HepG2 (cell line): ENCODE results near the gene FSD2. TPM values are rescaled to one million over a fixed set of nuclear protein-coding genes. Genes with fewer than 3 reads are reported as not detected.

ENCODE experiments used
- ATAC-seq: fragments of 200-7000 bp; cut with Tn5 transposase; 3 replicates; pipeline ENCODE4 v1.9.1; 2020; ENCODE audit warnings: mild to moderate bottlenecking, moderate library complexity
- BruUV-seq: library from RNA; stranded (reverse); fragments of 400-500 nt; replicated peaks from 2 replicates; lab custom pipeline; 2021; lab: Mats Ljungman, UMichigan
- CTCF ChIA-PET: fragments of 300-600 bp; formaldehyde crosslinking; extraction: SDS; loops from one replicate; lab custom pipeline; 2021; ENCODE audit warnings: low total read pairs, inconsistent platforms, low intra/inter-chr PET ratio; lab: Yijun Ruan, JAX
- POLR2A ChIA-PET: fragments of 350-600 bp; sonication (Branson Sonifier 250); formaldehyde crosslinking; loops from one replicate; lab custom pipeline; 2020; ENCODE audit warnings: antibody characterized with exemption, inconsistent platforms; lab: Yijun Ruan, JAX
- DNase-seq: peaks from one replicate; pipeline ENCODE4 v3.0.0-alpha.2; 2015; ENCODE audit warnings: low spot score
- FAIRE-seq: peaks from 3 replicates; lab custom pipeline; 2011; peaks lifted over from hg19 to GRCh38; lab: Jason Lieb, UNC
- H2AFZ ChIP-seq: one replicate; pipeline ENCODE4 v1.6.1; 2011; ENCODE audit warnings: low read length, inconsistent platforms
- H3K27ac ChIP-seq: fragments of 300-600 bp; 3 replicates; pipeline ENCODE4 v1.8.0; 2011; ENCODE audit warnings: mixed run types, mild to moderate bottlenecking, mixed read lengths, low read length, inconsistent platforms; ENCODE audit not compliant: insufficient read depth; ENCODE audit errors: extremely low read length
- H3K27me3 ChIP-seq, 2 experiments: fragments of 200-600 bp in 1 of 2; 2 replicates in 1 of 2; 3 replicates in 1 of 2; pipeline versions ENCODE4 v1.6.0 to v1.8.0; 2011; ENCODE audit warnings: low read length in 2 of 2, mild to moderate bottlenecking in 2 of 2, moderate library complexity in 2 of 2, inconsistent platforms in 1 of 2; ENCODE audit not compliant: insufficient read depth in 2 of 2, control insufficient read depth in 1 of 2
- H3K36me3 ChIP-seq, 2 experiments: fragments of 200-600 bp in 1 of 2; replicated peaks in 1 of 2; 2 replicates in 1 of 2; 3 replicates in 1 of 2; pipeline versions ENCODE4 v1.5.1 to v1.8.0; 2011; ENCODE audit warnings: low read length in 2 of 2, inconsistent platforms in 1 of 2; ENCODE audit not compliant: insufficient read depth in 2 of 2, control insufficient read depth in 1 of 2
- H3K4me1 ChIP-seq: 2 replicates; pipeline ENCODE4 v1.5.1; 2012; ENCODE audit warnings: low read length, inconsistent platforms; ENCODE audit not compliant: insufficient read depth
- H3K4me2 ChIP-seq: 2 replicates; pipeline ENCODE4 v1.6.0; 2011; ENCODE audit warnings: low read depth, low read length, inconsistent platforms
- H3K4me3 ChIP-seq, 3 experiments: fragments of 200-600 bp in 1 of 3; sonication (generic), shearing (Covaris generic) in 1 of 3; replicated peaks in 1 of 3; 2 replicates each; pipeline ENCODE4 v1.5.1; 2011 to 2016; ENCODE audit warnings: low read length in 3 of 3, inconsistent platforms in 2 of 3, low read depth in 2 of 3, mild to moderate bottlenecking in 2 of 3, control low read depth in 1 of 3, mixed read lengths in 1 of 3; ENCODE audit not compliant: insufficient read depth in 1 of 3
- H3K79me2 ChIP-seq: one replicate; pipeline ENCODE4 v1.6.1; 2011; ENCODE audit warnings: low read length, inconsistent platforms; ENCODE audit not compliant: insufficient read depth
- H3K9ac ChIP-seq: 2 replicates; pipeline ENCODE4 v1.6.0; 2011; ENCODE audit warnings: mild to moderate bottlenecking, low read depth, low read length, inconsistent platforms; ENCODE audit not compliant: insufficient read depth
- H3K9me3 ChIP-seq: 2 replicates; pipeline ENCODE4 v1.5.1; 2012; ENCODE audit warnings: mild to moderate bottlenecking, low read length
- H4K20me1 ChIP-seq: 2 replicates; pipeline ENCODE4 v1.6.0; 2011; ENCODE audit warnings: inconsistent platforms, mild to moderate bottlenecking, low read length, moderate library complexity; ENCODE audit not compliant: insufficient read depth
- ARID2 ChIP-seq: sonication (generic); formaldehyde crosslinking; IDR thresholded peaks from 2 replicates; pipeline ENCODE4 v1.8.1; 2022; ENCODE audit warnings: mild to moderate bottlenecking, missing genetic modification reagents, borderline replicate concordance
- CC2D1A ChIP-seq: sonication (generic); formaldehyde crosslinking; IDR thresholded peaks from 2 replicates; pipeline ENCODE4 v1.8.1; 2023; ENCODE audit warnings: mild to moderate bottlenecking, missing genetic modification reagents
- MBNL3 ChIP-seq: fragments of 250-450 bp; sonication (Bioruptor Pico); conservative IDR thresholded peaks from 2 replicates; pipeline ENCODE4 v1.8.0; 2022; ENCODE audit warnings: mild to moderate bottlenecking, inconsistent platforms
- PRPF4 ChIP-seq: fragments of 200-400 bp; formaldehyde crosslinking; IDR thresholded peaks from 2 replicates; pipeline ENCODE4 v1.6.1; 2016; ENCODE audit warnings: low read length, low read depth; ENCODE audit not compliant: poor library complexity, severe bottlenecking
- RBM22 ChIP-seq: fragments of 200-400 bp; formaldehyde crosslinking; optimal IDR thresholded peaks from 2 replicates; pipeline ENCODE3; 2017; ENCODE audit warnings: mild to moderate bottlenecking, low read length, moderate library complexity
- SOX5 ChIP-seq: IDR thresholded peaks from 2 replicates; pipeline ENCODE4 v1.6.1; 2016; ENCODE audit warnings: borderline replicate concordance
- XBP1 ChIP-seq: sonication (generic); formaldehyde crosslinking; IDR thresholded peaks from 2 replicates; pipeline ENCODE4 v1.5.0; 2020; ENCODE audit warnings: missing genetic modification reagents
- ZBTB8A ChIP-seq: sonication (generic); formaldehyde crosslinking; IDR thresholded peaks from 2 replicates; pipeline ENCODE4 v1.4.0; 2020; ENCODE audit warnings: mild to moderate bottlenecking, low read depth, missing genetic modification reagents, borderline replicate concordance
- ZMYM3 ChIP-seq: sonication (generic); formaldehyde crosslinking; IDR thresholded peaks from 2 replicates; pipeline ENCODE4 v1.5.1; 2020; ENCODE audit warnings: mild to moderate bottlenecking, missing genetic modification reagents
- ZNF431 ChIP-seq: sonication (generic); formaldehyde crosslinking; IDR thresholded peaks from 2 replicates; pipeline ENCODE4 v1.9.0; 2022; ENCODE audit warnings: missing genetic modification reagents, low read depth, mild to moderate bottlenecking, borderline replicate concordance
- ZNF766 ChIP-seq: sonication (generic); formaldehyde crosslinking; IDR thresholded peaks from 2 replicates; pipeline ENCODE4 v1.5.0; 2020; ENCODE audit warnings: missing genetic modification reagents, borderline replicate concordance
- WGBS: methylation state at CpG from one replicate; pipeline ENCODE4 v1.1.6; 2017; ENCODE audit warnings: low lambda C conversion rate; 5-methylcytosine and 5-hydroxymethylcytosine counted together
- in situ Hi-C: cut with HindIII; loops from 2 replicates; pipeline ENCODE4 v1.10.0; 2017; ENCODE audit warnings: low pct_unique_long_range_greater_than_20kb; ENCODE audit not compliant: extremely low pct_ligation_motif_present
- intact Hi-C: fragments of 100-400 bp; cut with micrococcal nuclease; formaldehyde crosslinking; loops from one replicate; pipeline ENCODE4 v1.10.0; 2022; ENCODE audit not compliant: unreplicated experiment
- polyA plus RNA-seq, 8 experiments: library from polyadenylated mRNA; depleted of rRNA in 3 of 8; stranded (reverse) in 7 of 8; unstranded in 1 of 8; fragments of >200 nt; fragmentation: Illumina TruSeq in 4 of 8; extraction: Trizol in 4 of 8; gene quantifications; 2 replicates each; pipeline versions ENCODE4 v1.2.1 to v1.2.3, GENCODE V29; 2011 to 2016; ENCODE audit warnings: low read depth in 4 of 8, missing spikeins in 1 of 8, mixed read lengths in 1 of 8; ENCODE audit not compliant: insufficient read depth in 1 of 8
- total RNA-seq, 5 experiments: library from RNA; depleted of rRNA; stranded (reverse); fragments of >200 nt; fragmentation: Illumina TruSeq; extraction: Trizol; gene quantifications; 2 replicates each; pipeline ENCODE4 v1.2.3, GENCODE V29; 2016; ENCODE audit warnings: low read depth in 1 of 5
- TF ChIP-seq, protein P1 (sequence below): sonication (generic); formaldehyde crosslinking; IDR thresholded peaks from 2 replicates; pipeline ENCODE4 v1.8.0; 2022; ENCODE audit warnings: missing genetic modification reagents, mild to moderate bottlenecking, borderline replicate concordance

FSD2 gene
- total and polyA plus RNA-seq, 2 of the 13 experiments (the other 11 are each of a cell fraction or from before 2014, with no cell fraction given): not detected

DNA sequence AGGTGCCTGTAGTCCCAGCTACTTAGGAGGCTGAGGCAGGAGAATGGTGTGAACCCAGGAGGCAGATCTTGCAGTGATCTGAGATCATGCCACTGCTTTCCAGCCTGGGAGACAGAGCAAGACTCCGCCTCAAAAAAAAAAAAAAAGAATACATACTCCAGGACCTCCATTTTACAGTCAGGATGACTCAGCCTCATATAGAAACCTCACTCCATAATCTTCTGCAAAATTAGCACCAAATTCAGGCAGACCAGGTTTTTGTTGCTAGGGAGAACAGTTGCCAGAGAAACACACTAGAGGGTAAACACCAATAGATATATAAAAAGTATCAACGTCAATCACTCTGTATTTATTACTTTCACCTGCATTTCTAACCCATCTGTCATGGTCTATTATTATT is 67.9 kb downstream of the FSD2 start:
- no peak for DNase-seq
- no peaks in the 10 kb centered on the region for H4K20me1 ChIP-seq
- intact Hi-C loops: no loop called here
- no peaks in the 10 kb centered on the region for H3K27me3 ChIP-seq
- H3K4me1 ChIP-seq: no peaks in the 10 kb centered on the region
- in situ Hi-C loops: no loop called here
- H3K79me2 ChIP-seq: no peaks in the 10 kb centered on the region
- H3K36me3 ChIP-seq: no peaks in the 10 kb centered on the region
- no peak for ATAC-seq
- BruUV-seq: no TSS peak
- ChIA-PET CTCF (no interaction called here), POLR2A (no interaction called here)
- no peak overlapping the region for H2AFZ ChIP-seq
- TF ChIP-seq ZBTB8A (CRISPR knock-in tag) (no peak), RBM22 (no peak), ZMYM3 (CRISPR knock-in tag) (no peak), ZNF431 (CRISPR knock-in tag) (no peak), XBP1 (no peak), SOX5 (no peak), ARID2 (CRISPR knock-in tag) (no peak), PRPF4 (no peak), ZNF766 (CRISPR knock-in tag) (no peak), MBNL3 (CRISPR knock-in tag) (no peak), CC2D1A (CRISPR knock-in tag) (no peak)
- TF ChIP-seq, protein P1, sequence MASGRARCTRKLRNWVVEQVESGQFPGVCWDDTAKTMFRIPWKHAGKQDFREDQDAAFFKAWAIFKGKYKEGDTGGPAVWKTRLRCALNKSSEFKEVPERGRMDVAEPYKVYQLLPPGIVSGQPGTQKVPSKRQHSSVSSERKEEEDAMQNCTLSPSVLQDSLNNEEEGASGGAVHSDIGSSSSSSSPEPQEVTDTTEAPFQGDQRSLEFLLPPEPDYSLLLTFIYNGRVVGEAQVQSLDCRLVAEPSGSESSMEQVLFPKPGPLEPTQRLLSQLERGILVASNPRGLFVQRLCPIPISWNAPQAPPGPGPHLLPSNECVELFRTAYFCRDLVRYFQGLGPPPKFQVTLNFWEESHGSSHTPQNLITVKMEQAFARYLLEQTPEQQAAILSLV: no peak
- H3K4me3 ChIP-seq: no peak overlapping the region
- H3K4me2 ChIP-seq: no peak overlapping the region
- H3K9me3 ChIP-seq: no peaks in the 10 kb centered on the region
- no peak for FAIRE-seq
- no peak overlapping the region for H3K27ac ChIP-seq
- 83% methylated on average over 2 of the region's 2 CpGs for whole genome bisulfite sequencing
- H3K9ac ChIP-seq: no peak overlapping the region
